Nephron (organoid): ENCODE data around the gene MSRB3.
A peak's percentile ranks its signal among the peaks of the same experiment; 100 is the strongest.

ENCODE experiments used
- H3K27ac Mint-ChIP-seq, 3 experiments: 2 replicates each; pipeline ENCODE4 v1.8.0; 2020; ENCODE audit warnings: mixed read lengths in 3 of 3, mild to moderate bottlenecking in 2 of 3, moderate library complexity in 1 of 3
- H3K27me3 Mint-ChIP-seq: 2 replicates; pipeline ENCODE4 v1.8.0; 2021; ENCODE audit warnings: low read depth, mild to moderate bottlenecking, moderate library complexity, mixed read lengths
- H3K36me3 Mint-ChIP-seq: 2 replicates; pipeline ENCODE4 v1.8.0; 2020; ENCODE audit warnings: low read depth, mixed read lengths
- H3K4me1 Mint-ChIP-seq: 2 replicates; pipeline ENCODE4 v1.8.0; 2020; ENCODE audit warnings: mixed read lengths
- H3K4me3 Mint-ChIP-seq, 3 experiments: 2 replicates each; pipeline ENCODE4 v1.8.0; 2020; ENCODE audit warnings: mild to moderate bottlenecking in 3 of 3, mixed read lengths in 3 of 3, moderate library complexity in 2 of 3
- H3K9me3 Mint-ChIP-seq: 2 replicates; pipeline ENCODE4 v1.8.0; 2020; ENCODE audit warnings: mixed read lengths
- TF ChIP-seq, protein P1 (sequence below), 3 experiments: fragments of 200-600 bp; sonication (generic); IDR thresholded peaks; one replicate each; pipeline ENCODE4 v1.5.0; 2021; ENCODE audit warnings: antibody characterized with exemption in 3 of 3; ENCODE audit not compliant: unreplicated experiment in 3 of 3

Gene MSRB3

GRCh38 chr12:65327207-65328076, 49.0 kb downstream of the MSRB3 start:
- H3K9me3 Mint-ChIP-seq, result no peaks in the 10 kb centered on the region
- no peaks in the 10 kb centered on the region for H3K36me3 Mint-ChIP-seq
- no peaks in the 10 kb centered on the region for H3K27me3 Mint-ChIP-seq
- H3K27ac Mint-ChIP-seq, result peak overlapping the region; percentile 91 to 99 (median 93)
- TF ChIP-seq, protein P1, sequence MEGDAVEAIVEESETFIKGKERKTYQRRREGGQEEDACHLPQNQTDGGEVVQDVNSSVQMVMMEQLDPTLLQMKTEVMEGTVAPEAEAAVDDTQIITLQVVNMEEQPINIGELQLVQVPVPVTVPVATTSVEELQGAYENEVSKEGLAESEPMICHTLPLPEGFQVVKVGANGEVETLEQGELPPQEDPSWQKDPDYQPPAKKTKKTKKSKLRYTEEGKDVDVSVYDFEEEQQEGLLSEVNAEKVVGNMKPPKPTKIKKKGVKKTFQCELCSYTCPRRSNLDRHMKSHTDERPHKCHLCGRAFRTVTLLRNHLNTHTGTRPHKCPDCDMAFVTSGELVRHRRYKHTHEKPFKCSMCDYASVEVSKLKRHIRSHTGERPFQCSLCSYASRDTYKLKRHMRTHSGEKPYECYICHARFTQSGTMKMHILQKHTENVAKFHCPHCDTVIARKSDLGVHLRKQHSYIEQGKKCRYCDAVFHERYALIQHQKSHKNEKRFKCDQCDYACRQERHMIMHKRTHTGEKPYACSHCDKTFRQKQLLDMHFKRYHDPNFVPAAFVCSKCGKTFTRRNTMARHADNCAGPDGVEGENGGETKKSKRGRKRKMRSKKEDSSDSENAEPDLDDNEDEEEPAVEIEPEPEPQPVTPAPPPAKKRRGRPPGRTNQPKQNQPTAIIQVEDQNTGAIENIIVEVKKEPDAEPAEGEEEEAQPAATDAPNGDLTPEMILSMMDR (IDR thresholded peaks at IDR 0.05; ENCODE audit: unreplicated experiment in 3 of 3), result no peak
- peaks cover 42% of the 10 kb centered on the region for H3K4me1 Mint-ChIP-seq
- H3K4me3 Mint-ChIP-seq, result peak overlapping the region; percentile 46 to 55 (median 53)

DNA sequence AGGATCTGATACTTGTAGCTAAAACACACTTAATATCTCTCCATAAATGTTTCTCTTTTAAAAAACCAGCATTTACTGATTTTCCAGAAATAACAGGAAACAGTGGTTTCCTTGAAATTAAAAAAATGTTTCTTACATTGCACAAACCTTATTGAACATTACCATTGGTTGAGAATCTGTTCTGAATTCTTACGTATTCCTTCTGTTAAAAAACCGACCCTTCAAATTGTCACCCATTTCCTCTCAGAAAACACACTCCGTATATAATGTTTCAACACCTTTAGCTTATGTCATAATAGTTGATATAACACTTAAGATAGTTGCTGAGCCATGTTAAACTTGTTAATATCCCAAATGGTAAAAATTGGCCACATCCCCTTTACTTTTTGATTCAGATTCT, 51.2 kb downstream of the MSRB3 start:
- Mint-ChIP-seq H3K27me3 (no peaks in the 10 kb centered on the region), H3K27ac (peak overlapping the region; percentile 20 to 83 (median 80)), H3K9me3 (no peaks in the 10 kb centered on the region), H3K36me3 (peaks cover 3% of the 10 kb centered on the region), H3K4me3 (no peak overlapping the region), H3K4me1 (peaks cover 41% of the 10 kb centered on the region)
- TF ChIP-seq, protein P1 (IDR thresholded peaks at IDR 0.05; ENCODE audit: unreplicated experiment in 3 of 3), result no peak

- H3K27ac Mint-ChIP-seq, result peak overlapping the region; percentile 20 to 83 (median 80)
- TF ChIP-seq, protein P1 (IDR thresholded peaks at IDR 0.05; ENCODE audit: unreplicated experiment in 3 of 3), result no peak
- no peaks in the 10 kb centered on the region for H3K27me3 Mint-ChIP-seq
- no peaks in the 10 kb centered on the region for H3K9me3 Mint-ChIP-seq
- peaks cover 3% of the 10 kb centered on the region for H3K36me3 Mint-ChIP-seq
- H3K4me1 Mint-ChIP-seq, result peaks cover 47% of the 10 kb centered on the region
- peak overlapping the region in 2 of 3 experiments; percentile 1 to 10 for H3K4me3 Mint-ChIP-seq
These were observed 51.8 kb downstream of the MSRB3 start for GRCh38 chr12:65330331-65330730.

DNA sequence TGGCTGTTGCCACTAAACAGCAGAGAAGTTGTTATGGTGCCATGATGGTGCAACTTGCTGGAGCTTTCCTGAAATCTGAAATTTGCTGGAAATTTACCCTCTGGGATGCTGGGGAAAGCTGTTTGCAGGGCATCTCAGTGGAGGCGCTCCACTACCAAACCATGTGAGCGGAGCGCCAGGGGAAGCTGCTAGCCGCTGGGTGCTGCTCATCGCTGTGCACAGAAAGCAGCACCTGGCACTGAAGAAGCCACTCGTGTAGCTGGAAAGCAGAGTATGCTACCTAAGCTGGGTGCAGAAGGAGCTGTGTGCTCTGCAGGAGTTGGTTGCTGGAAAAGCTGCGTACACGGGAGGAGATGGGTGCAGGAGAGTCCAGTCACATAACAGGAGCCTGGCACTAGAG, 53.0 kb downstream of the MSRB3 start:
- TF ChIP-seq, protein P1 (IDR thresholded peaks at IDR 0.05; ENCODE audit: unreplicated experiment in 3 of 3), result no peak
- Mint-ChIP-seq H3K27me3 (no peaks in the 10 kb centered on the region), H3K4me1 (peaks cover 57% of the 10 kb centered on the region), H3K9me3 (no peaks in the 10 kb centered on the region), H3K4me3 (no peak overlapping the region), H3K27ac (peak overlapping the region in 1 of 3 experiments; percentile 85), H3K36me3 (peaks cover 3% of the 10 kb centered on the region)

DNA sequence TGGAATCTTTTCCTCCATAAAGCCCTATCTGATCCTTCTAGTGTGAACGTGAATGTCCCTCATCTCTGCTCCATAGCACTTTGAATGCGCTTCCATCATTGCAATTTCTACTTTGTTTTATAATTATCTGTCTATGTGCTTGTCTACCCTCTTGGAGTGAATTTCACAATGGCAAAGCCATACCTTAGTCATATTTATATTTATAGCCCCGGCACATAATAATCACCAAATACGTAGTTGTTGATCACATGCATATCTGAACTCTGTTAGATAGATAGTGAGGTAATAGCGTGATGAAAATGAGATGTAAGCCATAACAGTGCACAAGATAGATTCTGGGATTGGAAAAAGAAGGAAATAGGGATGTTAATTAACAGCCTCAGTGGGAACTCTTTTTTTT, 55.2 kb downstream of the MSRB3 start:
- Mint-ChIP-seq H3K27ac (peak overlapping the region in 2 of 3 experiments; percentile 71 to 93), H3K27me3 (no peaks in the 10 kb centered on the region), H3K36me3 (peaks cover 3% of the 10 kb centered on the region)

More for the DNA sequence above, 55.2 kb downstream of the MSRB3 start:
- Mint-ChIP-seq H3K4me1 (peaks cover 41% of the 10 kb centered on the region), H3K9me3 (peaks cover 3% of the 10 kb centered on the region), H3K4me3 (no peak overlapping the region)
- TF ChIP-seq, protein P1 (IDR thresholded peaks at IDR 0.05; ENCODE audit: unreplicated experiment in 3 of 3), result no peak
